ENCODE measurements around the gene GDF15.

GRCh38 chr19:18418483-18419194, 32.7 kb downstream of the GDF15 start:
- TF ChIP-seq RAD21 (conservative IDR thresholded peaks at IDR 0.05): no peak
- TF ChIP-seq POLR2AphosphoS5 (IDR thresholded peaks at IDR 0.05): no peak
- no peak for TF ChIP-seq EP300 (conservative IDR thresholded peaks at IDR 0.05; ENCODE audit: poor library complexity, severe bottlenecking)
- no peak for TF ChIP-seq EZH2 (IDR thresholded peaks at IDR 0.05; ENCODE audit: borderline replicate concordance, insufficient read depth, low read length, poor library complexity, severe bottlenecking)
- no peak for TF ChIP-seq CTCF (IDR thresholded peaks at IDR 0.05; ENCODE audit: poor library complexity, severe bottlenecking)
- no peak for TF ChIP-seq REST (IDR thresholded peaks at IDR 0.05; ENCODE audit: borderline replicate concordance)
- no peak for TF ChIP-seq MXI1 (conservative IDR thresholded peaks at IDR 0.05; ENCODE audit: poor library complexity, severe bottlenecking)
- no peak for TF ChIP-seq TAF1 (IDR thresholded peaks at IDR 0.05; ENCODE audit: low read depth)
- TF ChIP-seq SMC3 (conservative IDR thresholded peaks at IDR 0.05; ENCODE audit: poor library complexity): no peak
